Naive B cell (primary cell): ENCODE data around the gene SBF2. TPM values are rescaled to one million over a fixed set of nuclear protein-coding genes. Genes with fewer than 3 reads are reported as not detected.

Source experiments
- ATAC-seq, 2 donors: fragments of 150-1000 bp; cut with Tn5 transposase; 2 replicates each; pipeline ENCODE4 v1.10.0; 2021; ENCODE audit warnings: low read depth in 2 of 2, mild to moderate bottlenecking in 2 of 2, moderate library complexity in 2 of 2
- DNase-seq: peaks from one replicate; pipeline ENCODE4 v3.0.0; 2022
- H3K27ac Mint-ChIP-seq, 6 donors: one replicate each; pipeline ENCODE4 v1.8.0; 2020 to 2022; ENCODE audit warnings: mild to moderate bottlenecking in 6 of 6, mixed read lengths in 6 of 6, moderate library complexity in 5 of 6, inconsistent platforms in 2 of 6
- H3K27me3 Mint-ChIP-seq, 3 donors: one replicate each; pipeline ENCODE4 v1.8.0; 2021 to 2022; ENCODE audit warnings: mixed read lengths in 3 of 3, mild to moderate bottlenecking in 1 of 3
- H3K36me3 Mint-ChIP-seq, 2 donors: one replicate each; pipeline ENCODE4 v1.8.0; 2020 to 2022; ENCODE audit warnings: mixed read lengths in 2 of 2, inconsistent platforms in 1 of 2, mild to moderate bottlenecking in 1 of 2
- H3K4me1 Mint-ChIP-seq, 3 donors: one replicate each; pipeline ENCODE4 v1.8.0; 2020 to 2022; ENCODE audit warnings: mixed read lengths in 3 of 3, inconsistent platforms in 1 of 3, mild to moderate bottlenecking in 1 of 3, moderate library complexity in 1 of 3
- H3K4me3 Mint-ChIP-seq, 8 donors: one replicate each; pipeline ENCODE4 v1.8.0; 2020 to 2022; ENCODE audit warnings: mild to moderate bottlenecking in 8 of 8, mixed read lengths in 8 of 8, moderate library complexity in 8 of 8, inconsistent platforms in 2 of 8
- H3K9me3 Mint-ChIP-seq, 7 donors: one replicate each; pipeline ENCODE4 v1.8.0; 2020 to 2022; ENCODE audit warnings: mixed read lengths in 7 of 7, mild to moderate bottlenecking in 5 of 7, inconsistent platforms in 2 of 7, moderate library complexity in 1 of 7
- polyA plus RNA-seq, 6 donors: library from polyadenylated mRNA; unstranded; fragments of 300-500 nt; fragmentation: Illumina TruSeq; gene quantifications; one replicate each; pipeline ENCODE4 v1.2.3, GENCODE V29; 2021; ENCODE audit warnings: low read depth in 6 of 6

The SBF2 gene
- polyA plus RNA-seq, 6 donors from 2014 or later, result 2.4 to 8.5 (median 3.1) TPM

- H3K27ac Mint-ChIP-seq, result peak overlapping the region in 5 of 6 donors; percentile 1 to 91 (median 47)
- H3K9me3 Mint-ChIP-seq, result no peaks in the 10 kb centered on the region
- H3K27me3 Mint-ChIP-seq, result no peaks in the 10 kb centered on the region
- peaks cover 25 to 37% (median 34%) of the 10 kb centered on the region in 3 donors for H3K4me1 Mint-ChIP-seq
- no peak for DNase-seq
- H3K36me3 Mint-ChIP-seq, result no peaks in the 10 kb centered on the region
- ATAC-seq, result no peak
- peak overlapping the region in 5 of 8 donors; percentile 5 to 64 (median 34) for H3K4me3 Mint-ChIP-seq
These were observed 435.8 kb downstream of the SBF2 start for GRCh38 chr11:9858218-9858617.

DNA sequence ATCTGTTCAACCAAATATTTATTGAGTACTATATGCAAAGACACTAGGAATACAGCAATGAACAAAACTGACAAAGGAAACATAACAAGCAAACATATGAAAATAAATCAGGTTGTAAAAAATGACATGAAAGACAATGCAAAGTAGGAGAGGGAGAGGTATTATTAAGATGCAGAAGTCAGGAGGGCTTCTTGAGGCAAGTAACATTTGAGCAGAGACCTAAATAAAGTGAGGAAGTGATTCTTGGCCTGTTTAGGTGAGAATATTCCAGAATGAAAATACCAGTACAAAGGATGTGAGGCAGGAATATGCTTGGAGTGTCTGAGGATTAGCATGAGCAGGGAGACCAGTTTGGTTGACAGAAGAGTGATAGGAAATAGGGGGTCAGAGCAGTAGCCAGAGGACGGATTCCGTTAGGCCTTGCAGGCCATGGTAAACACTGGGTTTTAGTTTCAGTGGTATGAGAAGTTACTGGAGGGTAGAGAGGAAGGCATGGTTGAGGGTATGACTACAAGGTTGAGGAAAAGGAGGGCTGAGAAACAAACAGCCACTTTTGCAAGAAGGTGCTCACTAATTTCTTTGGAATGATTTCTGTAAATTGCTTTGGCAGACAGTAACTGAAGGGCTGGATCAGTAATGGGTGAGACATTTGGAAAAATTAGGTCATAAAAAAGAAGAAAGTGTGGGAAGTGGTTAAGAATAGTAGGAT lies 438.3 kb downstream of the SBF2 start:
- Mint-ChIP-seq H3K36me3 (no peaks in the 10 kb centered on the region), H3K27ac (no peak overlapping the region), H3K9me3 (no peaks in the 10 kb centered on the region), H3K27me3 (no peaks in the 10 kb centered on the region), H3K4me1 (peaks cover 21 to 30% (median 27%) of the 10 kb centered on the region in 3 donors), H3K4me3 (no peak overlapping the region)
- DNase-seq (peak; percentile 49), ATAC-seq (peak; percentile 93)

- no peak for ATAC-seq
- Mint-ChIP-seq H3K27ac (peak overlapping the region in 4 of 6 donors; percentile 26 to 87 (median 44)), H3K4me3 (no peak overlapping the region), H3K4me1 (peaks cover 17 to 24% (median 20%) of the 10 kb centered on the region in 3 donors), H3K36me3 (peaks cover 0 to 9% of the 10 kb centered on the region in 2 donors), H3K9me3 (no peaks in the 10 kb centered on the region), H3K27me3 (no peaks in the 10 kb centered on the region)
- no peak for DNase-seq
These were observed 440.0 kb downstream of the SBF2 start for GRCh38 chr11:9853929-9854552.

- Mint-ChIP-seq H3K4me1 (peaks cover 8 to 12% (median 9%) of the 10 kb centered on the region in 3 donors), H3K27me3 (no peaks in the 10 kb centered on the region), H3K4me3 (no peak overlapping the region), H3K9me3 (no peaks in the 10 kb centered on the region), H3K36me3 (peaks cover 0 to 9% of the 10 kb centered on the region in 2 donors), H3K27ac (no peak overlapping the region)
- ATAC-seq (no peak), DNase-seq (no peak)
These were observed 441.6 kb downstream of the SBF2 start for GRCh38 chr11:9852465-9852864.

- Mint-ChIP-seq H3K27me3 (no peaks in the 10 kb centered on the region), H3K4me1 (peaks cover 8 to 12% (median 9%) of the 10 kb centered on the region in 3 donors), H3K4me3 (no peak overlapping the region), H3K36me3 (peaks cover 5 to 9% of the 10 kb centered on the region in 2 donors), H3K27ac (no peak overlapping the region), H3K9me3 (no peaks in the 10 kb centered on the region)
- ATAC-seq (no peak), DNase-seq (no peak)
These were observed 442.7 kb downstream of the SBF2 start for GRCh38 chr11:9851366-9851765.

DNA sequence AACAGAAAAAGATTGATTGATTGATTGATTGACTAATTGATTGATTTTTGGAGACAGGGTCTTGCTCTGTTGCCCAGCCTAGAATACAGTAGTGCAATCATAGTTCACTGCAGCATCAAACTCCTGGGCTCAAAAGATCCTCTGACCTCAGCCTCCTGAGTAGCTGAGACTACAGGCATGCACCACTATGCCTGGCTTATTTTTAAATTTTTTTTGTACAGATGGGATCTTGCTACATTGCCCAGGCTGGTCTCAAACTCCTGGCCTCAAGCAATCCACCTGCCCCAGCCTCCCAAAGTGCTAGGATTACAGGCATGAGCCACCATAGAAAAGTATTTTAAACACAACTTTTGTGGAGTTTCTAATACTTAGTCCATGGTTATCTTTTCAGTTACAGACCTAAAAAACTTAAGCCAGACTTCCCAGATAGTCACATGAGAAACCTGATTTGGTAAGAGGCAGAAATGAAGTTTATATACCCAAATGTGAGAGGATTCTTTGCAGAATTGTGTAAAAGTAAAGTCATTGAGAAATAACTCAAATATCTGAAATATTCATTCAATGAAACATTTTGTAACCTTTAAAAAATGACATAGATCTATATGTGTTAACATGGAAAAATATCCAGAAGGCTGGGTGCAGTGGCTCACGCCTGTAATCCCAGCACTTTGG lies 443.7 kb downstream of the SBF2 start:
- no peaks in the 10 kb centered on the region for H3K27me3 Mint-ChIP-seq
- peaks cover 8 to 12% (median 9%) of the 10 kb centered on the region in 3 donors for H3K4me1 Mint-ChIP-seq
- peaks cover 15 to 17% of the 10 kb centered on the region in 2 donors for H3K36me3 Mint-ChIP-seq
- H3K27ac Mint-ChIP-seq, result peak overlapping the region in 1 of 6 donors; percentile 58
- ATAC-seq (no peak), DNase-seq (no peak)
- no peak overlapping the region for H3K4me3 Mint-ChIP-seq
- H3K9me3 Mint-ChIP-seq, result no peaks in the 10 kb centered on the region

DNA sequence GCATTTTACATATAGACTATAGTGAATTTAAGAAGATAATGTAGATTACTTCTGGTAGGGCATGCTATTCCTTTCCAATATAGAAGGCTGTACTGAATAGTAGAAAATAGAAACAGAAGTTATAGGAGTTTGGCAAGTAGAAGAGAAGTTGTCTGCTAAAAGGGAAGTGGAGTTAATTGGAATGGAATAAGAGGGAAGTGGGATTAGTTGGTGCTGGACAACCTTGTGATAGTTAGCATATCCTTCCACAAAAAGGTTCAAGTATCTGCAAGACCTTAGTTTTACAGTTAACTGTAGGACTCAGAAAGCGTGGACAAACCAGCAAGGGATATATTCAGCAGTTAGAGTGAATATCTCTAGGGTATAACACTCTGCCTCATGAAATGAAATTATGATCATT lies 444.6 kb downstream of the SBF2 start:
- peaks cover 8 to 12% (median 9%) of the 10 kb centered on the region in 3 donors for H3K4me1 Mint-ChIP-seq
- no peaks in the 10 kb centered on the region for H3K9me3 Mint-ChIP-seq
- no peak overlapping the region for H3K4me3 Mint-ChIP-seq
- no peak for DNase-seq
- no peak overlapping the region for H3K27ac Mint-ChIP-seq
- no peak for ATAC-seq
- H3K36me3 Mint-ChIP-seq, result peaks cover 17 to 22% of the 10 kb centered on the region in 2 donors
- no peaks in the 10 kb centered on the region for H3K27me3 Mint-ChIP-seq

- ATAC-seq (no peak), DNase-seq (no peak)
- no peaks in the 10 kb centered on the region for H3K9me3 Mint-ChIP-seq
- H3K4me3 Mint-ChIP-seq, result no peak overlapping the region
- peaks cover 17 to 22% of the 10 kb centered on the region in 2 donors for H3K36me3 Mint-ChIP-seq
- no peak overlapping the region for H3K27ac Mint-ChIP-seq
- peaks cover 0 to 2% (median 0%) of the 10 kb centered on the region in 3 donors for H3K4me1 Mint-ChIP-seq
- H3K27me3 Mint-ChIP-seq, result no peaks in the 10 kb centered on the region
These were observed 446.4 kb downstream of the SBF2 start for GRCh38 chr11:9847636-9848035.

GRCh38 chr11:9842923-9843322 lies 451.1 kb downstream of the SBF2 start:
- no peaks in the 10 kb centered on the region for H3K27me3 Mint-ChIP-seq

GRCh38 chr11:9840460-9841004 lies 453.5 kb downstream of the SBF2 start:
- ATAC-seq (no peak), DNase-seq (no peak)
- H3K9me3 Mint-ChIP-seq, result no peaks in the 10 kb centered on the region
- H3K4me3 Mint-ChIP-seq, result no peak overlapping the region
- H3K27me3 Mint-ChIP-seq, result no peaks in the 10 kb centered on the region
- no peak overlapping the region for H3K27ac Mint-ChIP-seq
- peaks cover 0 to 22% (median 2%) of the 10 kb centered on the region in 3 donors for H3K4me1 Mint-ChIP-seq
- peaks cover 12 to 21% of the 10 kb centered on the region in 2 donors for H3K36me3 Mint-ChIP-seq

More at GRCh38 chr11:9842923-9843322, 451.1 kb downstream of the SBF2 start:
- H3K4me3 Mint-ChIP-seq, result no peak overlapping the region
- H3K27ac Mint-ChIP-seq, result peak overlapping the region in 1 of 6 donors; percentile 6
- ATAC-seq, result no peak
- H3K9me3 Mint-ChIP-seq, result no peaks in the 10 kb centered on the region
- peaks cover 21 to 25% of the 10 kb centered on the region in 2 donors for H3K36me3 Mint-ChIP-seq
- H3K4me1 Mint-ChIP-seq, result peaks cover 0 to 22% (median 2%) of the 10 kb centered on the region in 3 donors
- DNase-seq, result no peak

GRCh38 chr11:9839550-9839949 lies 454.5 kb downstream of the SBF2 start:
- no peaks in the 10 kb centered on the region for H3K9me3 Mint-ChIP-seq
- DNase-seq, result no peak
- H3K4me1 Mint-ChIP-seq, result peaks cover 0 to 22% (median 2%) of the 10 kb centered on the region in 3 donors
- peaks cover 8 to 14% of the 10 kb centered on the region in 2 donors for H3K36me3 Mint-ChIP-seq
- no peak overlapping the region for H3K27ac Mint-ChIP-seq
- H3K4me3 Mint-ChIP-seq, result no peak overlapping the region
- no peak for ATAC-seq
- no peaks in the 10 kb centered on the region for H3K27me3 Mint-ChIP-seq

DNA sequence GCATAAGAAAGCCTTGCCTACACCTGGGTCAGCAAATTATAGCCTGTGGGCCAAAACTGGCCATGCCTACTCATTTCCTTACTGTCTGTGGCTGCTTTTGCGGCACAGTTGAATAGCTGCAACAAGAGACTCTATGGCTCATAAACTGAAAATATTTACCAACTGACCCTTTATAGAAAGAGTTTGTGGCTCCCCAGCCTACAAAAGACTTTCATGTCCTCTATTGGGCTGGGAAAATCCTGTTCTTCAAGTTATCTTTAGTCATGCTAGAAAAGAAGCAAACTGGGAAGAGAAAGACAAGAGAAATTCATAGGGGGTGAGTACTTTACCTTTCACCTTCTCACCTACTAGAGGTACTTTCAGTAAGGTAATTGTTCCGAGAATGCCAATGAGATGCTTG lies 455.1 kb downstream of the SBF2 start:
- Mint-ChIP-seq H3K4me1 (peaks cover 0 to 22% (median 2%) of the 10 kb centered on the region in 3 donors), H3K9me3 (no peaks in the 10 kb centered on the region)
- no peak for DNase-seq

DNA sequence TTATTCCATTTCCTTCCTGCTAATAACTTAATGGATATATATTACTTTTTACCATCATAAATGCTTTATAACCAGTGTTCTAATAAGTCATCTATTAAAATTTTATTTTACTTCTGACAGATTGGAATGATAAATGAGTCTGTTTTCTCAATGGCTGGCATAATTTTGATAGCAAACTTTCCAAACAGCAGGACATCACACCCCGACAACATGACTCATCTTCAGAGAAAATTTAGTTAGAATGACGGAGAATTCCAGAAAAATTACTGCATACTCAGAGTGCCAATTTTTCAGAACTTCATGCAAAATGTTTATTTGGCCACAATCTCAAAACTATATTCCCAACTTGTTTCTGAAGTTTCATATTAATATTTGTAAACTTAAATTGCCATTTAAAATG lies 455.8 kb downstream of the SBF2 start:
- H3K27ac Mint-ChIP-seq, result no peak overlapping the region
- DNase-seq, result no peak
- H3K4me3 Mint-ChIP-seq, result no peak overlapping the region
- no peak for ATAC-seq
- H3K36me3 Mint-ChIP-seq, result peaks cover 8 to 14% of the 10 kb centered on the region in 2 donors
- no peaks in the 10 kb centered on the region for H3K27me3 Mint-ChIP-seq
- no peaks in the 10 kb centered on the region for H3K9me3 Mint-ChIP-seq
- peaks cover 0 to 22% (median 2%) of the 10 kb centered on the region in 3 donors for H3K4me1 Mint-ChIP-seq

More for the DNA sequence above, 455.1 kb downstream of the SBF2 start:
- peaks cover 8 to 14% of the 10 kb centered on the region in 2 donors for H3K36me3 Mint-ChIP-seq
- ATAC-seq, result no peak
- no peak overlapping the region for H3K27ac Mint-ChIP-seq
- no peak overlapping the region for H3K4me3 Mint-ChIP-seq
- no peaks in the 10 kb centered on the region for H3K27me3 Mint-ChIP-seq
